B cell (primary cell): Measurements from ENCODE around the gene CDH13. TPM values are rescaled to one million over a fixed set of nuclear protein-coding genes. Genes with fewer than 3 reads are reported as not detected.

ENCODE experiments used
- ATAC-seq: fragments of 200-7000 bp; cut with Tn5 transposase; one replicate; pipeline ENCODE4 v1.10.0; 2021; ENCODE audit warnings: low read depth, mild to moderate bottlenecking, moderate number of reproducible peaks, moderate library complexity
- CTCF ChIA-PET: fragments of 350-600 bp; sonication (Branson Sonifier 250); formaldehyde crosslinking; loops from one replicate; lab custom pipeline; 2021; ENCODE audit warnings: antibody characterized with exemption, inconsistent platforms; lab: Charles Lee
- POLR2A ChIA-PET: fragments of 350-600 bp; sonication (Branson Sonifier 250); formaldehyde crosslinking; loops from one replicate; lab custom pipeline; 2021; ENCODE audit warnings: antibody characterized with exemption; lab: Charles Lee
- DNase-seq: peaks from one replicate; pipeline ENCODE4 v3.0.0; 2013
- H2AFZ ChIP-seq: 2 replicates; pipeline ENCODE4 v1.6.1; 2012; ENCODE audit warnings: mild to moderate bottlenecking, low read depth, low read length; ENCODE audit not compliant: insufficient read depth, poor library complexity, severe bottlenecking
- H3K27ac ChIP-seq, 2 donors: 1 replicate in 1 of 2; 2 replicates in 1 of 2; pipeline ENCODE4 v1.5.1; 2012 to 2013; ENCODE audit warnings: low read length in 2 of 2, mild to moderate bottlenecking in 2 of 2, moderate library complexity in 1 of 2
- H3K27me3 ChIP-seq, 4 experiments: fragments of 200-600 bp in 1 of 4; sonication (generic) in 1 of 4; replicated peaks in 1 of 4; 1 replicate in 2 of 4; 2 replicates in 2 of 4; pipeline versions ENCODE4 v1.6.1 to v1.7.0; 2013 to 2016; ENCODE audit warnings: low read length in 3 of 4, mild to moderate bottlenecking in 2 of 4, mixed read lengths in 1 of 4, moderate library complexity in 1 of 4; ENCODE audit not compliant: insufficient read depth in 4 of 4, control insufficient read depth in 3 of 4; ENCODE audit errors: control extremely low read depth in 1 of 4
- H3K36me3 ChIP-seq, 2 experiments: replicated peaks in 1 of 2; 1 replicate in 1 of 2; 2 replicates in 1 of 2; pipeline versions ENCODE4 v1.6.1 to v1.7.1; 2013; ENCODE audit warnings: low read length in 1 of 2; ENCODE audit not compliant: insufficient read depth in 2 of 2, control insufficient read depth in 1 of 2; ENCODE audit errors: control extremely low read depth in 1 of 2, extremely low read depth in 1 of 2
- H3K4me1 ChIP-seq, 2 donors: fragments of 200-600 bp in 1 of 2; sonication (generic) in 1 of 2; 1 replicate in 1 of 2; 2 replicates in 1 of 2; pipeline versions ENCODE4 v1.5.1 to v1.6.1; 2013 to 2017; ENCODE audit warnings: low read length in 2 of 2; ENCODE audit not compliant: control insufficient read depth in 2 of 2, insufficient read depth in 2 of 2
- H3K4me2 ChIP-seq: replicated peaks from 2 replicates; pipeline ENCODE3; 2012; ENCODE audit warnings: mild to moderate bottlenecking, low read depth, low read length; ENCODE audit not compliant: poor library complexity, severe bottlenecking
- H3K4me3 ChIP-seq, 5 experiments: fragments of 200-600 bp in 1 of 5; sonication (generic) in 1 of 5; 1 replicate in 3 of 5; 2 replicates in 2 of 5; pipeline versions ENCODE4 v1.5.1 to v1.7.0; 2011 to 2016; ENCODE audit warnings: low read length in 4 of 5, mild to moderate bottlenecking in 4 of 5, low read depth in 2 of 5, control low read depth in 1 of 5, moderate library complexity in 1 of 5; ENCODE audit not compliant: insufficient read depth in 1 of 5; ENCODE audit errors: control extremely low read depth in 1 of 5, extremely low read depth in 1 of 5
- H3K79me2 ChIP-seq: fragments of 200-600 bp; sonication (generic); one replicate; pipeline ENCODE4 v1.6.0; 2016; ENCODE audit warnings: low read length; ENCODE audit not compliant: control insufficient read depth, insufficient read depth
- H3K9ac ChIP-seq: fragments of 200-600 bp; sonication (generic); 2 replicates; pipeline ENCODE4 v1.6.1; 2017; ENCODE audit warnings: mild to moderate bottlenecking, low read length, moderate library complexity
- H3K9me3 ChIP-seq, 3 donors: one replicate each; pipeline versions ENCODE4 v1.6.1 to v1.7.1; 2013; ENCODE audit warnings: low read length in 2 of 3; ENCODE audit not compliant: control insufficient read depth in 2 of 3, insufficient read depth in 1 of 3; ENCODE audit errors: control extremely low read depth in 1 of 3
- H4K20me1 ChIP-seq: 2 replicates; pipeline ENCODE4 v1.6.0; 2012; ENCODE audit warnings: mild to moderate bottlenecking, low read length; ENCODE audit not compliant: insufficient read depth, control insufficient read depth, poor library complexity, severe bottlenecking
- H3K27ac Mint-ChIP-seq: one replicate; pipeline ENCODE4 v1.8.0; 2021; ENCODE audit warnings: mixed read lengths
- H3K27me3 Mint-ChIP-seq: one replicate; pipeline ENCODE4 v1.8.0; 2021; ENCODE audit warnings: mixed read lengths
- H3K4me1 Mint-ChIP-seq: one replicate; pipeline ENCODE4 v1.8.0; 2021; ENCODE audit warnings: mixed read lengths
- H3K4me3 Mint-ChIP-seq: one replicate; pipeline ENCODE4 v1.8.0; 2021; ENCODE audit warnings: mixed read lengths
- H3K9me3 Mint-ChIP-seq: one replicate; pipeline ENCODE4 v1.8.0; 2022; ENCODE audit warnings: mixed read lengths; ENCODE audit not compliant: insufficient read depth
- EZH2 ChIP-seq: IDR thresholded peaks from 2 replicates; pipeline ENCODE4 v1.6.1; 2012; ENCODE audit warnings: borderline replicate concordance, low read depth, mild to moderate bottlenecking, moderate library complexity, low read length; ENCODE audit not compliant: insufficient read depth, poor library complexity, severe bottlenecking
- WGBS: methylation state at CpG from one replicate; pipeline ENCODE4 v1.1.5; 2013; ENCODE audit warnings: missing lambda C conversion rate; ENCODE audit not compliant: insufficient coverage; 5-methylcytosine and 5-hydroxymethylcytosine counted together
- intact Hi-C: fragments of 100-400 bp; cut with micrococcal nuclease; formaldehyde crosslinking; loops from one replicate; pipeline ENCODE4 v1.10.0; 2022
- polyA plus RNA-seq: library from polyadenylated mRNA; depleted of rRNA; stranded (reverse); fragments of >200 nt; gene quantifications from 2 replicates; pipeline ENCODE4 v1.2.3, GENCODE V29; 2012
- total RNA-seq, 2 donors: library from RNA; stranded (reverse); fragments of 120-200 nt in 1 of 2; gene quantifications; 1 replicate in 1 of 2; 2 replicates in 1 of 2; pipeline versions ENCODE4 v1.2.3 to v1.2.4, GENCODE V29; 2013 to 2022
- TF ChIP-seq, protein P1 (sequence below): fragments of 200-600 bp; IDR thresholded peaks from one replicate; pipeline ENCODE4 v1.8.0; 2022; ENCODE audit warnings: antibody characterized with exemption, mild to moderate bottlenecking

CDH13 gene
- total and polyA plus RNA-seq, 2 donors (not counting 1 experiment from before 2014, with no cell fraction given) = not detected

DNA sequence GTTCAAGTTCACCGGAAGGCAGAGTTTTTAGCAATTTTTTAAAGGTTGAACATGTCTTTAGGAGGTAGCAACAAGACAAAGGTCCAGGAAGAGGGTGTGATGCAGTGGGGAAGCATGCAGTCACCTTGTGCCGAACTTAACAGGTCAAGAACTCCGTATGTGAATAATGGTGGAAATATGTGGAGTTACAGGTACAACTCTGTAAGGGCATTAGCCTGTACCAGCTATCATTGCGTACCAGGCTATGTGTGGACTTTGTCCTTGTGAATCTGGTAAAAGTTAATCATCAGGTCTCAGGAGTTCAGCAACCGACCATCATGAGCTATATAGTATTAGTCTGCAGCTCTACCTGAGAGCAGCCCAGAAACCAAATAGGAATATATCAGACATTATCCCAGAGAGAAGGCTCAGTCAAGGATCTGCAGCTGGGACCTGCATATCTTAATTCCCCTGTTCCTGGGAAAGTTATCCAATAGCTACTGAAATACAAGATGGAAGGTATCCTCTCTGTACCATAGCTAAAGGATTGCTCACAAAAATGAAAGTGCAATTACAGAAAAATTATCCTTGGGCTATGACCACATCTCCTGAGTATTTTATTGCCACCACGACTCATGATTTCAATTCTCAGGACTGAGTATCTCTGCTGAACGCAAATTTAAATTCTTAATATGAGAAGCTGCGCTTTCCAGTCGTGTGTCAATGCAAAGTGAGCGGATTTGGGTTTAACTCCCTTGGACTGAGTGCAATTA, 469.3 kb downstream of the CDH13 start:
- H3K4me3 Mint-ChIP-seq = no peak overlapping the region
- H3K4me1 Mint-ChIP-seq = no peaks in the 10 kb centered on the region
- intact Hi-C loops = no loop called here
- Histone ChIP-seq H3K4me3 (no peak overlapping the region), H3K9ac (no peak overlapping the region), H3K4me1 (no peaks in the 10 kb centered on the region), H3K27me3 (no peaks in the 10 kb centered on the region), H3K4me2 (no peak overlapping the region), H3K9me3 (peaks cover 0 to 7% (median 4%) of the 10 kb centered on the region in 3 donors), H3K79me2 (no peaks in the 10 kb centered on the region), H2AFZ (no peak overlapping the region), H3K27ac (no peak overlapping the region), H4K20me1 (no peaks in the 10 kb centered on the region), H3K36me3 (no peaks in the 10 kb centered on the region)
- WGBS = 84% methylated on average over 9 of the region's 10 CpGs
- ChIA-PET POLR2A (no interaction called here), CTCF (no interaction called here)
- no peak overlapping the region for H3K27ac Mint-ChIP-seq
- ATAC-seq (no peak), DNase-seq (no peak)
- peaks cover 7% of the 10 kb centered on the region for H3K27me3 Mint-ChIP-seq
- peaks cover 8% of the 10 kb centered on the region for H3K9me3 Mint-ChIP-seq
- no peak for TF ChIP-seq EZH2
- TF ChIP-seq, protein P1, sequence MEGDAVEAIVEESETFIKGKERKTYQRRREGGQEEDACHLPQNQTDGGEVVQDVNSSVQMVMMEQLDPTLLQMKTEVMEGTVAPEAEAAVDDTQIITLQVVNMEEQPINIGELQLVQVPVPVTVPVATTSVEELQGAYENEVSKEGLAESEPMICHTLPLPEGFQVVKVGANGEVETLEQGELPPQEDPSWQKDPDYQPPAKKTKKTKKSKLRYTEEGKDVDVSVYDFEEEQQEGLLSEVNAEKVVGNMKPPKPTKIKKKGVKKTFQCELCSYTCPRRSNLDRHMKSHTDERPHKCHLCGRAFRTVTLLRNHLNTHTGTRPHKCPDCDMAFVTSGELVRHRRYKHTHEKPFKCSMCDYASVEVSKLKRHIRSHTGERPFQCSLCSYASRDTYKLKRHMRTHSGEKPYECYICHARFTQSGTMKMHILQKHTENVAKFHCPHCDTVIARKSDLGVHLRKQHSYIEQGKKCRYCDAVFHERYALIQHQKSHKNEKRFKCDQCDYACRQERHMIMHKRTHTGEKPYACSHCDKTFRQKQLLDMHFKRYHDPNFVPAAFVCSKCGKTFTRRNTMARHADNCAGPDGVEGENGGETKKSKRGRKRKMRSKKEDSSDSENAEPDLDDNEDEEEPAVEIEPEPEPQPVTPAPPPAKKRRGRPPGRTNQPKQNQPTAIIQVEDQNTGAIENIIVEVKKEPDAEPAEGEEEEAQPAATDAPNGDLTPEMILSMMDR = no peak

DNA sequence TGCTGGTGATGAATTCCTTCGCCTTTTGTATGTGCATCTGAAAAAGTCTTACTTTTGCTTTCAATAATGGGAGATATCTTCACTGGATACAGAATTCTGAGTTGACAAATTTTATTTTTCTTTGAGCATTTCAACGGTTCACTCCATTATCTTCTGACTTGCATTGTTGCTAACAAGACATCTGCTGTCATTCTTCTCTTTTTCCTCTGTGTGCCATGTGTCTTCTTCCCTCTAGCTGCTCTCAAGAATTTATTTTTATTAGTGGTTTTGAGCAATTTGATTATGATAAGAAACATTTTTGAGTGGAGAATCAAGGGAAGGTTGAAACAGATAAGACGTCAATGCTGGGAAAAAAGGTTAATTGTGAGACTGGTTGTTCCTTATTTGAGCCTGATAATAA, 471.8 kb downstream of the CDH13 start:
- H3K27ac Mint-ChIP-seq = no peak overlapping the region
- H3K4me3 Mint-ChIP-seq = no peak overlapping the region
- Histone ChIP-seq H3K27ac (no peak overlapping the region), H3K4me1 (no peaks in the 10 kb centered on the region), H3K9me3 (peaks cover 0 to 7% (median 4%) of the 10 kb centered on the region in 3 donors), H3K27me3 (no peaks in the 10 kb centered on the region), H3K4me3 (no peak overlapping the region), H3K4me2 (no peak overlapping the region), H2AFZ (no peak overlapping the region), H3K36me3 (no peaks in the 10 kb centered on the region), H3K79me2 (no peaks in the 10 kb centered on the region), H4K20me1 (no peaks in the 10 kb centered on the region), H3K9ac (no peak overlapping the region)
- no peak for DNase-seq
- TF ChIP-seq, protein P1 = no peak
- no peak for TF ChIP-seq EZH2
- no CpG with 5 or more reads among the region's 3 CpGs for WGBS
- intact Hi-C loops = no loop called here
- H3K9me3 Mint-ChIP-seq = peaks cover 8% of the 10 kb centered on the region
- H3K4me1 Mint-ChIP-seq = no peaks in the 10 kb centered on the region
- peaks cover 4% of the 10 kb centered on the region for H3K27me3 Mint-ChIP-seq
- ChIA-PET POLR2A (no interaction called here), CTCF (no interaction called here)
- no peak for ATAC-seq
